ENCODE results near the gene CCDC71.

CCDC71 gene

GRCh38 chr3:49166752-49167556, 823 bp upstream of the CCDC71 start:
- DNase-seq: no peak

GRCh38 chr3:49164983-49165720, 979 bp downstream of the CCDC71 start:
- DNase-seq: no peak

- DNase-seq: no peak
These were observed 2.5 kb downstream of the CCDC71 start for GRCh38 chr3:49163609-49164008.

GRCh38 chr3:49162751-49163419, 3.2 kb downstream of the CCDC71 start:
- DNase-seq: no peak

GRCh38 chr3:49161808-49162530, 4.2 kb downstream of the CCDC71 start:
- DNase-seq: no peak

- DNase-seq: no peak
These were observed 4.9 kb downstream of the CCDC71 start for GRCh38 chr3:49161197-49161596.

GRCh38 chr3:49158792-49159191, 7.3 kb downstream of the CCDC71 start:
- no peak for DNase-seq

- no peak for DNase-seq
These were observed 7.9 kb downstream of the CCDC71 start for GRCh38 chr3:49158103-49158709.

- DNase-seq: no peak
These were observed 8.8 kb downstream of the CCDC71 start for GRCh38 chr3:49157289-49157688.

- no peak for DNase-seq
These were observed 12.7 kb downstream of the CCDC71 start for GRCh38 chr3:49153349-49153912.

GRCh38 chr3:49151610-49152009, 14.5 kb downstream of the CCDC71 start:
- no peak for DNase-seq

GRCh38 chr3:49148159-49148558, 18.0 kb downstream of the CCDC71 start:
- no peak for DNase-seq

- DNase-seq: no peak
These were observed 26.1 kb downstream of the CCDC71 start for GRCh38 chr3:49140080-49140479.

- DNase-seq: no peak
These were observed 30.6 kb downstream of the CCDC71 start for GRCh38 chr3:49135499-49135898.

- no peak for DNase-seq
These were observed 31.5 kb downstream of the CCDC71 start for GRCh38 chr3:49134471-49135265.

- peak in 1 of 2 experiments; percentile 69 for DNase-seq
These were observed 32.7 kb downstream of the CCDC71 start for GRCh38 chr3:49133226-49133951.

- peak in 1 of 2 experiments; percentile 7 for DNase-seq
These were observed 33.5 kb downstream of the CCDC71 start, which contains the start of gene LAMB2 for GRCh38 chr3:49132437-49133225. Gene LAMB2 (minus strand): TSS chr3:49133050. CDS start chr3:49132867, 183 bp downstream.

- no peak for DNase-seq
These were observed 34.1 kb downstream of the CCDC71 start for GRCh38 chr3:49132073-49132436.

- DNase-seq: no peak
These were observed 34.6 kb downstream of the CCDC71 start for GRCh38 chr3:49131576-49131975.

GRCh38 chr3:49131040-49131439, 35.1 kb downstream of the CCDC71 start:
- DNase-seq: no peak
